ENCODE results near the gene ABCD3.
"Not testable (repeated sequence)": the region's sequence is repeated elsewhere in the genome, so short reads cannot be mapped to it uniquely, and the experiment has no call there.

Gene ABCD3

GRCh38 chr1:94417978-94418663 is at the start of gene ABCD3:
Gene ABCD3 (plus strand): TSS chr1:94418389. CDS start chr1:94418479, 90 bp downstream.
- peak; percentile 59 to 97 (median 94) for DNase-seq

- not testable (repeated sequence) for DNase-seq
Observed at GRCh38 chr1:94372771-94373170, 45.4 kb upstream of the ABCD3 start.

- not testable (repeated sequence) for DNase-seq
Observed at GRCh38 chr1:94373311-94373710, 44.9 kb upstream of the ABCD3 start.

- DNase-seq, result not testable (repeated sequence)
Observed at GRCh38 chr1:94375666-94376065, 42.5 kb upstream of the ABCD3 start.

- DNase-seq, result not testable (repeated sequence)
Observed at GRCh38 chr1:94378493-94378892, 39.7 kb upstream of the ABCD3 start.

GRCh38 chr1:94379615-94380014 is 38.6 kb upstream of the ABCD3 start:
- DNase-seq, result no peak

GRCh38 chr1:94382201-94382600 is 36.0 kb upstream of the ABCD3 start:
- no peak for DNase-seq

- no peak for DNase-seq
Observed at GRCh38 chr1:94383966-94384408, 34.2 kb upstream of the ABCD3 start.

GRCh38 chr1:94384485-94385265 is 33.5 kb upstream of the ABCD3 start:
- DNase-seq, result no peak

GRCh38 chr1:94385308-94385929 is 32.8 kb upstream of the ABCD3 start:
- no peak for DNase-seq

- DNase-seq, result no peak
Observed at GRCh38 chr1:94389298-94389697, 28.9 kb upstream of the ABCD3 start.

GRCh38 chr1:94394247-94394646 is 23.9 kb upstream of the ABCD3 start:
- DNase-seq, result no peak

GRCh38 chr1:94395231-94395630 is 23.0 kb upstream of the ABCD3 start:
- no peak for DNase-seq

- no peak for DNase-seq
Observed at GRCh38 chr1:94395748-94396309, 22.4 kb upstream of the ABCD3 start.

GRCh38 chr1:94396356-94397010 is 21.7 kb upstream of the ABCD3 start:
- peak in 17 of 58 donors; percentile 0 to 16 (median 3) for DNase-seq

- no peak for DNase-seq
Observed at GRCh38 chr1:94398356-94398755, 19.8 kb upstream of the ABCD3 start.

GRCh38 chr1:94399453-94399852 is 18.7 kb upstream of the ABCD3 start:
- DNase-seq, result no peak

- DNase-seq, result no peak
Observed at GRCh38 chr1:94401206-94401605, 17.0 kb upstream of the ABCD3 start.

GRCh38 chr1:94406446-94406845 is 11.7 kb upstream of the ABCD3 start:
- no peak for DNase-seq

- DNase-seq, result no peak
Observed at GRCh38 chr1:94408104-94408830, 9.9 kb upstream of the ABCD3 start.

GRCh38 chr1:94411237-94411636 is 7.0 kb upstream of the ABCD3 start:
- DNase-seq, result no peak
